HG03460 (cell line): ENCODE results near the gene PDSS2.
"Not testable (repeated sequence)": the region's sequence is repeated elsewhere in the genome, so short reads cannot be mapped to it uniquely, and the experiment has no call there.

Experiments
- ATAC-seq: cut with Tn5 transposase; IDR thresholded peaks from one replicate; pipeline ENCODE4 v1.9.1; 2021; ENCODE audit not compliant: unreplicated experiment

The PDSS2 gene

DNA sequence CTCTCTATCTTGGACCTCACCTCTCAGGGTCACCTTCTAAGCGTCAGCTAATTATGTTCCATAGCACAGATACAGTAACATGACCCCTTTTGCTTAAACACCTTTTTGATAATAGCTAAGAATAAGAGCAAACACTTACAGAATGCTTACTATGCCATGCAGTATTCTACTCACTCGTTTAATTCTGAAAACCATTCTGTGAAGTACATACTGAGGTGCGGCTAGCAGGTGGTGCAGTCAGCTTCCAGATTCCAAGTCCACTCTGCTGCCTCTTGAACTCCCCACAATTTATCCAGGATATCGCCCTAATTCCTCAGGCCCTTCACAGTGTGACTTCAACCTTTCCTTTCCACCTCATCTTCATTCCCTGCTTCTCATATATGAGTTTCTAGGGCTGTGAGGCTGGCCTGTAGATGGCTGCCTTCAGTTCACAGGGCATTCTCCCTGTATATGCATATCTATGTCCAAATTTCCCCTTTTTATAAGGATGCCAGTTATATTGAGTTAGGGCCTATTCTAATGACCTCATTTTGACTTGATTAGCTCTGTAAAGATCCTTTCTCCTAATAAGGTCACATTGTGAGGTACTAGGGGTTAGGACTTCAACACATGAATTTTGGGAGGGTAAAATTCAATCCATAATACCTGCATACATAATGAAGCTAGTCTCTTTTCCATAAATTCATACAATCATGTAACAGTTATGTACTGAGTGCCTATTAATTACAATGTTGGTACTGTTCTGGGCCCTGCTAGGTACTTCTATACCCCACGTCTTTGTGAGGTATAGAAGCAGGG, 130.1 kb downstream of the PDSS2 start:
- ATAC-seq, result no peak

DNA sequence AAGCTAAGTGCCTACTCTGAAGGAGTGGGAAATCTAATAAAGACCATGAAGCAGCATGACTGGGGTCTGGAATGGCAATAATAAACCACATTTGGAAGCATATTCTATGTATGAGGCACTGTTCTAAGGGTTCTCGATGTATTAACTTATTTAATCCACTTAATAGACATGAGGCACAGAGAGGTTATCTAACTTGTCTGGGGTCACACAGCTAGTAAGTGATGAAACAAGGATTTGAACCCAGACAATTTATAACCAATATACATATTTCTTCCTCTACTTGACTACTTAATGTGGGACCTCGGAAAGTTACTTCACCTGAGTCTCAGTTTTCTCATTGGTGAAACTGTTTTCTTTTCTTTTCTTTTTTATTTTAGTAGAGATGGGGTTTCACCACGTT, 131.3 kb downstream of the PDSS2 start:
- ATAC-seq, result no peak

GRCh38 chr6:107323133-107323785, 136.1 kb downstream of the PDSS2 start:
- no peak for ATAC-seq

DNA sequence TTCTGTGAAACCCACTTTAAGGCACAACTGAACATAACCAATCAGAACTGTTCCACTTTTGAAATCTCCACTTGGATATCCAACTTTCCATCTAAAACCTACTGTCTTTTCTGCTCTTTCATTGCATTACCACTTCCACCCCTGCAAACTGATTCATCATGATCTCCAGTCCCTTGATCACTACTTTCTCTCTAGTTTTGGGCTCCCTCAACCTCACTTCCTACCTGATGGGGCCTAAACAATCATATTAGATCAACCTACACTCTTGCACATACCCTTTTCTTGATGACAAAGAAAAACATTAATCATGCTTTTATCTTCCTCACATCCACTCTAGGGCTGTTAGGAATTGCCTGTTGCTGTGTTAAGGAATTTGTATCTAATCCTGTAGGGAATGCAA, 137.6 kb downstream of the PDSS2 start:
- ATAC-seq, result no peak

DNA sequence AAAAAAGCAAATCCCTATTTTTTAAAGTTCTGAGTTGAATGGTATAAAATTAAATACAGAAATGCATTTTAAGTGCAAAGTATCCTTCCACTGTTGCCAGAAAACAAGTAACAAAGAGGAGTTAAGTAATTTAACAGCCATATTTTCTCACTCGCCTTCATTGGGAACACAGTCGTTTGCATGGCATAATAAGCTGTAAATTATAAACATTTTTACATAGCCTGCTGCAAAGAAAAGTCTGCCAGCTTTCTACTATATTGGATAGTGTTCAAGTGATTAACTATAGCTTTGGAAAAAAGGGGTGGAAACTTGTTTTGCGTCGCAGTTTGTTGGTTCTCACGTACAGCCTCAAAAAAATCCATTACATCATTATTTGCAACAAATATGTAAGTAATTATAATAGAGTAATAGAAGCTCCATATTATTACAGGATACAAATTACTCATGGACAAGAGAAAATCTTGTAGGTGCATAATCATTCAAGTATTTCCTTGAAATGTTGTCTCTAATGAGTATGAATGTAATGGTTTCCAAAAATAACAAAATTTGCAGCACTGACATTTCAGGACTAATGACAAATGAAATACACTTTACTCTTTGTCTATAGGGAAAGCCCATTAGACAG, 139.3 kb downstream of the PDSS2 start:
- ATAC-seq, result no peak

- ATAC-seq, result peak; percentile 75
These were observed 141.1 kb downstream of the PDSS2 start for GRCh38 chr6:107318100-107318736.

GRCh38 chr6:107315114-107315513, 144.2 kb downstream of the PDSS2 start:
- no peak for ATAC-seq

DNA sequence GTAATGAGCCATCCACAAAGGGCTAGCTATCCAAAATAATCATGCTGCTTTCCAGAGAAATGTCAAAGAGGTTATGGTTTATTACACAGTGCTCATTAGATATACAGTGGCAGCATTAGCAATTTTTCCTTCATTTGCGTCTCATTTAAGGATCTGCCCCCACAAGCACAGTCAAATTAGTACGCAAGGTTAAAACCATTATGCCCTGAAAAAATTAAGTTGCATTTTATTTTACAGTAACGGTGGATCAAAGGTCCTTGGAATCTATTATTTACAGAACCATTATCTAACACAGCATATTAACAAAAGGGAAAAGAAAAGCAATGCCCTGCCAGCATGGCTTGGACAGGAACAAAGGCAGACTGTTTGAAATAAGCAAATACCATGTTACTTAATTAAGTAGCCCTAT, 144.8 kb downstream of the PDSS2 start:
- no peak for ATAC-seq

GRCh38 chr6:107313776-107314175, 145.6 kb downstream of the PDSS2 start:
- ATAC-seq, result no peak

DNA sequence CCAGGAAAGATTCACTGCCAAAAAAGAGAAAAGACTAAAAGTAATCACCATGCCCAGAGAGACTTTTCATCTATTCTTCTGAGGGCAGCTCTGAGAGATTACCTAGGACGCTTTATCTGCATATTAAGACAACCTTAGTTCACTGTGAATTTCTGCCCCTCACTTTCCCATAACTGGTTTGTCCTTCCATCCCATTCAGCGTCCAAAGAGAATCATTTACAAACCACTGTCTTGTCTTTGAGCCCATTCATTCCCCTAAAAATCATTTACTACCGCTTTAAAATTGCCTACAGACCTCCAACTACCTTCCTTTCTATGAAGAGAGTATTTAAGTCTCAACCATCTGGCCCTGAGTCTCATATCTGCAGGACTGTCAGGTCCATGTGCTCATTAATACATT, 149.0 kb downstream of the PDSS2 start:
- no peak for ATAC-seq

- ATAC-seq, result no peak
These were observed 150.7 kb downstream of the PDSS2 start for GRCh38 chr6:107308677-107309076.

DNA sequence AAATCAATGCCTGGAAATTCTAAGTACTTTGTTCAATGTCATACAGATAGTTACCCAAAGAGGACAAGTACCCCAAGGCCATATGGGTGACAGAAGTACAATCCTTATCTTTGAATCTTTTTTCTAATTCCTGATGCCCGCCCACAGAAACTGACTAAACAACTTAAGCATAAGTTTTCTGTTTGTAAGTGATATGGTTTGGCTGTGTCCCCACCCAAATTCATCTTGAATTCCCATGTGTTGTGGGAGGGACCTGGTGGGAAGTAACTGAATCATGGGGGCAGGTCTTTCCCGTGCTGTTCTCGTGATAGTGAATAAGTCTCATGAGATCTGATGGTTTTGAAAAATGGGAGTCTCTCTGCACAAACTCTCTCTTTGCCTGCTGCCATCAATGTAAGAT, 153.4 kb downstream of the PDSS2 start:
- ATAC-seq, result not testable (repeated sequence)

GRCh38 chr6:107305391-107305790, 154.0 kb downstream of the PDSS2 start:
- no peak for ATAC-seq

GRCh38 chr6:107304421-107305025, 154.8 kb downstream of the PDSS2 start:
- no peak for ATAC-seq

- ATAC-seq, result no peak
These were observed 166.0 kb downstream of the PDSS2 start for GRCh38 chr6:107293350-107293749.

GRCh38 chr6:107292715-107293271, 166.6 kb downstream of the PDSS2 start:
- ATAC-seq, result no peak

DNA sequence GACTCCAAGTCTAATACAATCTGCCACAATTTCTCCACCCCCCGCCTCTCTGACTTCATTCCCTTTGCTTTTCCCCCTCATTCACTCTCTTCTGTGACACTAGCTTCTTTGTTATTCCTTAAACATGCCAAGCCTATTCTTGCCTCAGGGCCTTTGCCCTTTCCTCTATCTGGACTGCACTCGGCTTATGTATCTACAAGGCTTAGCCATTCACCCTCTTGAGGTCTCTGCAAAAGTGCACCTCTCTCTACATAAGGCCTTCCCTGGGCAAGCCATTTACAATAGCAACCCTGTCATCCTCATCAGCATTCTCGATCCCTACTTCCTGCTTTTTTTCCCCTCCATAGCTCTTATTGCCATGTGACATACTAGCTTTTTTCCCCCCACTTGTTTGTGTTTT, 168.9 kb downstream of the PDSS2 start:
- no peak for ATAC-seq

GRCh38 chr6:107289258-107289657, 170.1 kb downstream of the PDSS2 start:
- not testable (repeated sequence) for ATAC-seq

GRCh38 chr6:107285683-107286082, 173.7 kb downstream of the PDSS2 start:
- not testable (repeated sequence) for ATAC-seq

DNA sequence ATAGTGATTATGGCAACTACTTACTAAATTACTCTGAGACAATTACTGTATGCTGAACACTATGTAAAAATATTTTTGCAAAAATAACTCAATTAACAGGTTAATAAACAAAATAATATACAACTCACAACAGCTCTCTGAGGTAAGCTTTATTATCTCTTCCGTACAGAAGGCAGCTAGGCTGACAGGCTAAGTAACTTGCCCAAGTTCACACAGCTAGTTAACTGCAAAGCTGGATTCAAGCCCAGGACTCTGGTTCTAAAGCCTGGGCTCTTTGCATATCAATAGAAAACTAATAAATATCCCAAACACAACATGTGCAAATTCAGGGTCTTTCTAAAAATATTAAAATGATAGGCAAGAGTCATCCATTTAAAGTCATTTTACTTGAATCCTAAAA, 174.6 kb downstream of the PDSS2 start:
- ATAC-seq, result no peak

DNA sequence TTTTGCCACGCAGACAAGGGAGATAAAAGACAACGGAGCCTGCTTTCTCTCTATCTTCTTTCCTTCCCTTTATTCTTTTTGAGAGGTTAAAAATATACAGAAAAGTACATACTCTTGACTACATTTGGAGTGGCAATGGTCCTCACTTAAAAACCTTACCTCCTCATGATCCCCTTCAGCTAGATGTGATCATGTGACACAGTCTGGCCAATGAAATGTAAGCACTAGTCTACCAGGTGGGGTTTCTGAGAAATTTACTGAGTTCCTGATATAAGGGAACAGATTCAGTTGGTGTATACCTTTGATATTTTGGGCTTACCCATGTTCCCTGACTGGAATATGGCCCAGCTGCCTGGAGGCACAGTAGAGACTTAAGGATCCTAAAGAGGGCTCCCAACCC, 178.6 kb downstream of the PDSS2 start:
- no peak for ATAC-seq
